HepG2 (cell line): ENCODE measurements around the gene CTDNEP1. TPM values are rescaled to one million over a fixed set of nuclear protein-coding genes. Genes with fewer than 3 reads are reported as not detected.

Source experiments
- AKAP8 ChIP-seq: sonication (generic); formaldehyde crosslinking; IDR thresholded peaks from 2 replicates; pipeline ENCODE4 v1.5.1; 2020; ENCODE audit warnings: mild to moderate bottlenecking, missing genetic modification reagents
- BATF2 ChIP-seq: sonication (generic); formaldehyde crosslinking; IDR thresholded peaks from 2 replicates; pipeline ENCODE4 v1.8.0; 2022; ENCODE audit warnings: mild to moderate bottlenecking, missing genetic modification reagents, moderate library complexity
- CAMTA2 ChIP-seq: sonication (generic); formaldehyde crosslinking; IDR thresholded peaks from 2 replicates; pipeline ENCODE4 v1.4.0; 2020; ENCODE audit warnings: mild to moderate bottlenecking, missing genetic modification reagents, borderline replicate concordance
- CC2D1A ChIP-seq: sonication (generic); formaldehyde crosslinking; IDR thresholded peaks from 2 replicates; pipeline ENCODE4 v1.8.1; 2023; ENCODE audit warnings: mild to moderate bottlenecking, missing genetic modification reagents
- CENPX ChIP-seq: sonication (generic); formaldehyde crosslinking; IDR thresholded peaks from 2 replicates; pipeline ENCODE4 v1.9.0; 2021; ENCODE audit warnings: mild to moderate bottlenecking, missing genetic modification reagents, moderate library complexity
- CREB1 ChIP-seq, 2 experiments: fragments of 450-650 bp in 1 of 2; IDR thresholded peaks; 2 replicates each; pipeline ENCODE4 v1.6.1; 2016 to 2017; ENCODE audit warnings: control low read depth in 1 of 2, mild to moderate bottlenecking in 1 of 2, missing compliant biosample characterization in 1 of 2, missing genetic modification characterization in 1 of 2
- CREM ChIP-seq, 2 experiments: sonication (generic) in 1 of 2; formaldehyde crosslinking in 1 of 2; IDR thresholded peaks; 2 replicates each; pipeline versions ENCODE4 v1.4.0 to v1.6.1; 2016 to 2020; ENCODE audit warnings: antibody characterized with exemption in 1 of 2, mild to moderate bottlenecking in 1 of 2, missing genetic modification reagents in 1 of 2
- IRX3 ChIP-seq: sonication (generic); formaldehyde crosslinking; IDR thresholded peaks from 2 replicates; pipeline ENCODE4 v1.8.1; 2023; ENCODE audit warnings: mild to moderate bottlenecking, low read depth, missing genetic modification reagents, borderline replicate concordance
- JDP2 ChIP-seq: sonication (generic); formaldehyde crosslinking; IDR thresholded peaks from 2 replicates; pipeline ENCODE4 v1.8.1; 2022; ENCODE audit warnings: missing genetic modification reagents, borderline replicate concordance
- KAT2B ChIP-seq: fragments of 150-350 bp; IDR thresholded peaks from 2 replicates; pipeline ENCODE4 v1.6.1; 2014; ENCODE audit warnings: low read depth, low read length, borderline replicate concordance
- MED1 ChIP-seq: sonication (generic); formaldehyde crosslinking; IDR thresholded peaks from 2 replicates; pipeline ENCODE4 v1.4.0; 2020; ENCODE audit warnings: missing genetic modification reagents
- PRMT3 ChIP-seq: sonication (generic); formaldehyde crosslinking; IDR thresholded peaks from 2 replicates; pipeline ENCODE4 v1.8.1; 2022; ENCODE audit warnings: low read depth, mild to moderate bottlenecking, moderate library complexity, missing genetic modification reagents, borderline replicate concordance
- RAD21 ChIP-seq: fragments of 450-650 bp; formaldehyde crosslinking; IDR thresholded peaks from 2 replicates; pipeline ENCODE4 v1.5.0; 2020; ENCODE audit warnings: mild to moderate bottlenecking
- SATB2 ChIP-seq: sonication (generic); formaldehyde crosslinking; IDR thresholded peaks from 2 replicates; pipeline ENCODE4 v1.5.0; 2020; ENCODE audit warnings: missing genetic modification reagents
- TFDP2 ChIP-seq: sonication (generic); formaldehyde crosslinking; IDR thresholded peaks from 2 replicates; pipeline ENCODE4 v1.4.0; 2020; ENCODE audit warnings: missing genetic modification reagents
- ZFP90 ChIP-seq: sonication (generic); formaldehyde crosslinking; IDR thresholded peaks from 2 replicates; pipeline ENCODE4 v1.8.0; 2022; ENCODE audit warnings: missing genetic modification reagents, mild to moderate bottlenecking, inconsistent platforms, borderline replicate concordance
- ZNF10 ChIP-seq: sonication (generic); formaldehyde crosslinking; IDR thresholded peaks from 2 replicates; pipeline ENCODE4 v1.4.0; 2020; ENCODE audit warnings: mild to moderate bottlenecking, low read depth, missing genetic modification reagents, borderline replicate concordance
- ZNF446 ChIP-seq: sonication (generic); formaldehyde crosslinking; IDR thresholded peaks from 2 replicates; pipeline ENCODE4 v1.5.0; 2020; ENCODE audit warnings: mild to moderate bottlenecking, missing genetic modification reagents
- ZNF629 ChIP-seq: sonication (generic); formaldehyde crosslinking; conservative IDR thresholded peaks from 2 replicates; pipeline ENCODE4 v1.5.0; 2020; ENCODE audit warnings: missing genetic modification reagents
- polyA plus RNA-seq, 8 experiments: library from polyadenylated mRNA; depleted of rRNA in 3 of 8; stranded (reverse) in 7 of 8; unstranded in 1 of 8; fragments of >200 nt; fragmentation: Illumina TruSeq in 4 of 8; extraction: Trizol in 4 of 8; gene quantifications; 2 replicates each; pipeline versions ENCODE4 v1.2.1 to v1.2.3, GENCODE V29; 2011 to 2016; ENCODE audit warnings: low read depth in 4 of 8, missing spikeins in 1 of 8, mixed read lengths in 1 of 8; ENCODE audit not compliant: insufficient read depth in 1 of 8
- total RNA-seq, 5 experiments: library from RNA; depleted of rRNA; stranded (reverse); fragments of >200 nt; fragmentation: Illumina TruSeq; extraction: Trizol; gene quantifications; 2 replicates each; pipeline ENCODE4 v1.2.3, GENCODE V29; 2016; ENCODE audit warnings: low read depth in 1 of 5
- TF ChIP-seq, protein P1 (sequence below): sonication (generic); formaldehyde crosslinking; IDR thresholded peaks from 2 replicates; pipeline ENCODE4 v1.4.0; 2020; ENCODE audit warnings: missing genetic modification reagents
- TF ChIP-seq, protein P2 (sequence below): fragments of 450-650 bp; IDR thresholded peaks from 2 replicates; pipeline ENCODE4 v1.6.1; 2017; ENCODE audit warnings: mild to moderate bottlenecking

Gene CTDNEP1
- total and polyA plus RNA-seq, 2 of the 13 experiments (the other 11 are each of a cell fraction or from before 2014, with no cell fraction given): 19.8 to 118 TPM

GRCh38 chr17:7296189-7296861 is 44.8 kb upstream of the CTDNEP1 start (continued):
- TF ChIP-seq CREB1 (IDR thresholded peaks at IDR 0.05): no peak
- TF ChIP-seq CREB1 (CRISPR knock-in tag; IDR thresholded peaks at IDR 0.05): no peak
- peak; percentile 99 for TF ChIP-seq RAD21 (CRISPR knock-in tag)
- peak; percentile 63; the same call in 1 of the 2 replicates for TF ChIP-seq TFDP2 (CRISPR knock-in tag)
- TF ChIP-seq CAMTA2 (CRISPR knock-in tag): no peak
- TF ChIP-seq, protein P1, sequence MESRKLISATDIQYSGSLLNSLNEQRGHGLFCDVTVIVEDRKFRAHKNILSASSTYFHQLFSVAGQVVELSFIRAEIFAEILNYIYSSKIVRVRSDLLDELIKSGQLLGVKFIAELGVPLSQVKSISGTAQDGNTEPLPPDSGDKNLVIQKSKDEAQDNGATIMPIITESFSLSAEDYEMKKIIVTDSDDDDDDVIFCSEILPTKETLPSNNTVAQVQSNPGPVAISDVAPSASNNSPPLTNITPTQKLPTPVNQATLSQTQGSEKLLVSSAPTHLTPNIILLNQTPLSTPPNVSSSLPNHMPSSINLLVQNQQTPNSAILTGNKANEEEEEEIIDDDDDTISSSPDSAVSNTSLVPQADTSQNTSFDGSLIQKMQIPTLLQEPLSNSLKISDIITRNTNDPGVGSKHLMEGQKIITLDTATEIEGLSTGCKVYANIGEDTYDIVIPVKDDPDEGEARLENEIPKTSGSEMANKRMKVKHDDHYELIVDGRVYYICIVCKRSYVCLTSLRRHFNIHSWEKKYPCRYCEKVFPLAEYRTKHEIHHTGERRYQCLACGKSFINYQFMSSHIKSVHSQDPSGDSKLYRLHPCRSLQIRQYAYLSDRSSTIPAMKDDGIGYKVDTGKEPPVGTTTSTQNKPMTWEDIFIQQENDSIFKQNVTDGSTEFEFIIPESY (CRISPR knock-in tag): peak; percentile 42; the same call in 1 of the 2 replicates
- no peak for TF ChIP-seq ZNF10 (CRISPR knock-in tag)
- TF ChIP-seq AKAP8: 0 out of 2 replicates have a peak, but pooled peaks have one; percentile 41
- TF ChIP-seq, protein P2, sequence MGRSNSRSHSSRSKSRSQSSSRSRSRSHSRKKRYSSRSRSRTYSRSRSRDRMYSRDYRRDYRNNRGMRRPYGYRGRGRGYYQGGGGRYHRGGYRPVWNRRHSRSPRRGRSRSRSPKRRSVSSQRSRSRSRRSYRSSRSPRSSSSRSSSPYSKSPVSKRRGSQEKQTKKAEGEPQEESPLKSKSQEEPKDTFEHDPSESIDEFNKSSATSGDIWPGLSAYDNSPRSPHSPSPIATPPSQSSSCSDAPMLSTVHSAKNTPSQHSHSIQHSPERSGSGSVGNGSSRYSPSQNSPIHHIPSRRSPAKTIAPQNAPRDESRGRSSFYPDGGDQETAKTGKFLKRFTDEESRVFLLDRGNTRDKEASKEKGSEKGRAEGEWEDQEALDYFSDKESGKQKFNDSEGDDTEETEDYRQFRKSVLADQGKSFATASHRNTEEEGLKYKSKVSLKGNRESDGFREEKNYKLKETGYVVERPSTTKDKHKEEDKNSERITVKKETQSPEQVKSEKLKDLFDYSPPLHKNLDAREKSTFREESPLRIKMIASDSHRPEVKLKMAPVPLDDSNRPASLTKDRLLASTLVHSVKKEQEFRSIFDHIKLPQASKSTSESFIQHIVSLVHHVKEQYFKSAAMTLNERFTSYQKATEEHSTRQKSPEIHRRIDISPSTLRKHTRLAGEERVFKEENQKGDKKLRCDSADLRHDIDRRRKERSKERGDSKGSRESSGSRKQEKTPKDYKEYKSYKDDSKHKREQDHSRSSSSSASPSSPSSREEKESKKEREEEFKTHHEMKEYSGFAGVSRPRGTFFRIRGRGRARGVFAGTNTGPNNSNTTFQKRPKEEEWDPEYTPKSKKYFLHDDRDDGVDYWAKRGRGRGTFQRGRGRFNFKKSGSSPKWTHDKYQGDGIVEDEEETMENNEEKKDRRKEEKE: no peak
- no peak for TF ChIP-seq CREM (IDR thresholded peaks at IDR 0.05)
- no peak for TF ChIP-seq CREM (CRISPR knock-in tag; IDR thresholded peaks at IDR 0.05)
- TF ChIP-seq IRX3 (CRISPR knock-in tag): no peak
- no peak for TF ChIP-seq CENPX (CRISPR knock-in tag)
- no peak for TF ChIP-seq CC2D1A (CRISPR knock-in tag)
- TF ChIP-seq JDP2 (CRISPR knock-in tag): no peak
- peak; percentile 75 for TF ChIP-seq ZNF629 (CRISPR knock-in tag)
- no peak for TF ChIP-seq ZNF446 (CRISPR knock-in tag)
- TF ChIP-seq ZFP90 (CRISPR knock-in tag): no peak
- 0 out of 2 replicates have a peak, but pooled peaks have one; percentile 76 for TF ChIP-seq BATF2 (CRISPR knock-in tag)
- no peak; the same call in 1 of the 2 replicates for TF ChIP-seq PRMT3 (CRISPR knock-in tag)
- TF ChIP-seq KAT2B: no peak
- no peak for TF ChIP-seq SATB2 (CRISPR knock-in tag)
- peak; percentile 54; the same call in 1 of the 2 replicates for TF ChIP-seq MED1 (CRISPR knock-in tag)
